T47D (cell line): ENCODE results near the gene CSF1R.
"Not testable (repeated sequence)": the region's sequence is repeated elsewhere in the genome, so short reads cannot be mapped to it uniquely, and the experiment has no call there.

Experiments
- DNase-seq, 2 experiments: peaks; one replicate each; pipeline versions ENCODE4 v3.0.0 to v3.0.0-alpha.2; 2011 to 2012; ENCODE audit warnings: low read depth in 1 of 2, low spot score in 1 of 2
- JUND ChIP-seq: IDR thresholded peaks from 2 replicates; pipeline ENCODE4 v1.6.1; 2012; ENCODE audit warnings: low read depth
- in situ Hi-C: cut with HindIII; loops from 2 replicates; pipeline ENCODE4 v1.10.0; 2016; ENCODE audit warnings: low sequenced_read_pairs, low pct_unique_long_range_greater_than_20kb

CSF1R gene

DNA sequence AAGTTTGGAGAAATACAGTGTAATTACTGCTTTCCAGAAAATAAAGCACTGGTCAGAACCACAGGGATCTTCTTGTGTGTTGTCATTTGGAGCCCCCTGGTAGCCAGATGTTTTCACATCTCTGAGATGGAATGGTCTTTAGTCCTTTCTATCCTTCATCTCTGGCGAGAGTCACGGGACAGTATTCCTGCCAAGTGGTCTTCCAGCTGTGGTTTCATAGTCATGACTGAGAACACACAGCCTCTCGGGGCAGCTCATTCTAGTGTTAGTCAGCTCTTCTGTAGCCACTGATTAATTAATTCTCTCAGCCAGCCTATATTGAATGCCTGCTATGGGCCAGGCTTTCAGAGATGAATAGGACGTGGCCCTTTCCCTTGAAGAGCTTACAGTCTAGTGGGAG is 51.7 kb downstream of the CSF1R start:
- no peak for TF ChIP-seq JUND
- in situ Hi-C loops: no loop called here
- DNase-seq: no peak

GRCh38 chr5:150033334-150033733 is 53.0 kb downstream of the CSF1R start:
- no peak for TF ChIP-seq JUND
- no peak for DNase-seq
- in situ Hi-C loops: no loop called here

GRCh38 chr5:150028047-150028446 is 58.3 kb downstream of the CSF1R start:
- DNase-seq, in situ Hi-C loops: not testable (repeated sequence)

GRCh38 chr5:150026682-150027172 is 59.6 kb downstream of the CSF1R start:
- DNase-seq: no peak
- in situ Hi-C loops: no loop called here

GRCh38 chr5:150024346-150024984 is 61.9 kb downstream of the CSF1R start:
- no peak for DNase-seq
- in situ Hi-C loops: no loop called here
- no peak for TF ChIP-seq JUND

More at GRCh38 chr5:150026682-150027172, 59.6 kb downstream of the CSF1R start:
- TF ChIP-seq JUND: no peak

DNA sequence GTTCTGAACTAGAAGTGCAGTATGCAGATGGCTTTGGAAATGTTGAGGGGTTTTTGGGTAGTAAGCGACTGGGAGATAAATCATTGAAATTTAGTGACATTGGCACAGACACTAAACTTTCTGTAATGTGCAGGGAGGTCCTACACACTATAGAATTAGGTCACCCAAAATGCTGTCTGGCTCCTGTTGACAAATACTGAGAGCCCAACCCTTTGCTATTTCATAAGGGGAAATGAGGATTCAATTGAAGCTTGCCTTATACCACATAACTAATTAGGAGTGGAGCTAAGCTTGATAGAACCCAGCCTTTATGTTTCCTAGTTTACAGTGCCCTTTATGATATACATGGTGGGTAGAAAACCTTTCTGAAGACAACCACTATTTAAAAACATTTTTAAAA is 63.2 kb downstream of the CSF1R start:
- in situ Hi-C loops: no loop called here
- no peak for TF ChIP-seq JUND
- DNase-seq: no peak

DNA sequence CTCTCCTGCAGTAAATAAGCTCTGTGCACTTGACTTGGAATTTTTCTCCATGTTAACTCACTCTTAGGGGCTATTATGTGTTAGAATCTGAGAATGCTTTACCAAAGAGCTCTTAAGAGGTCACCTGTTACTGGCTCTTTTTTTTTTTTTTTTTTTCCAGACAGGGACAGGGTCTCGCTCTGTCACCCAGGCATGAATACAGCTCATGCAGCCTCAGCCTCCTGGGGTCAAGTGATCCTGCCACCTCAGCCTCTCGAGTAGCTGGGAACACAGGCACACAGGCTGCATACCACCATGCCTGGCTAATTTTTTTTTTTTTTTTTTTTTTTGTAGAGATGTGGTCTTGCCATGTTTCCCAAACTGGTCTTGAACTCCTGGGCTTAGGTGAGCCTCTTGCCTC is 63.7 kb downstream of the CSF1R start:
- in situ Hi-C loops: no loop called here
- no peak for TF ChIP-seq JUND
- DNase-seq: no peak

- in situ Hi-C loops: no loop called here
- TF ChIP-seq JUND: no peak
- DNase-seq: no peak
Measured at GRCh38 chr5:150022158-150022531, 64.2 kb downstream of the CSF1R start.

DNA sequence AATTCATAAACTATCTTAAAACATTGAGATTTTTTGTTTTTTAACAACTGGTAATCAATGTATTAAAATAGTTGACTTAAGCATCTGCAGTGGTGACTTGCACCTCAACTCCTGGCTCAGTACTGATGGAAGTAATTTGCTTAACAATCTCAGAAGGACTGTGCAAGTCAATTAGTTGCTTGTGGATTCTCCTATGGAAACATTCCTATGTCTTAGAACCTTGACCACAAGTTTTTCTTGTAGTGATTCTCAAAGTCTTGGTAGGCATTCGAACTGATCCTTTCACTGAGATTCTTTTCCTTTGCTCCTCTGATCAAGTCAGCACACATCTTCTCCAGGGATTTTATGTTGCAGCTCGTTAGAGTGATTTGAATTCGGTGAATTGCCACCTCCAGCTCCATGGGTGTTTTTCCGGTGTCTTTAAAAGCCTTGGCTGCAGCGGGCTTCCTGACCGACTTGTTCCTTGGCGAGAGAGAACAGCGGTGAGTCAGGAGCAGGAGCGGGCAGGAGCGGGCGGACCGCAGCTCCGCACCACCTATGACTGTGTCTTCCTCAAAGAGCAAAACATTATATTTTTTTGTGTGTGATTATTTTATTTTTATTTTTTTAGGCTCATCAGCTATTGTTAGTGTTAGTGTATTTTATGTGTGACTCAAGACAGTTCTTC is 64.7 kb downstream of the CSF1R start:
- TF ChIP-seq JUND: no peak
- in situ Hi-C loops: no loop called here
- DNase-seq: no peak

GRCh38 chr5:150020249-150020648 is 66.1 kb downstream of the CSF1R start:
- in situ Hi-C loops: no loop called here
- TF ChIP-seq JUND: no peak
- DNase-seq: no peak

DNA sequence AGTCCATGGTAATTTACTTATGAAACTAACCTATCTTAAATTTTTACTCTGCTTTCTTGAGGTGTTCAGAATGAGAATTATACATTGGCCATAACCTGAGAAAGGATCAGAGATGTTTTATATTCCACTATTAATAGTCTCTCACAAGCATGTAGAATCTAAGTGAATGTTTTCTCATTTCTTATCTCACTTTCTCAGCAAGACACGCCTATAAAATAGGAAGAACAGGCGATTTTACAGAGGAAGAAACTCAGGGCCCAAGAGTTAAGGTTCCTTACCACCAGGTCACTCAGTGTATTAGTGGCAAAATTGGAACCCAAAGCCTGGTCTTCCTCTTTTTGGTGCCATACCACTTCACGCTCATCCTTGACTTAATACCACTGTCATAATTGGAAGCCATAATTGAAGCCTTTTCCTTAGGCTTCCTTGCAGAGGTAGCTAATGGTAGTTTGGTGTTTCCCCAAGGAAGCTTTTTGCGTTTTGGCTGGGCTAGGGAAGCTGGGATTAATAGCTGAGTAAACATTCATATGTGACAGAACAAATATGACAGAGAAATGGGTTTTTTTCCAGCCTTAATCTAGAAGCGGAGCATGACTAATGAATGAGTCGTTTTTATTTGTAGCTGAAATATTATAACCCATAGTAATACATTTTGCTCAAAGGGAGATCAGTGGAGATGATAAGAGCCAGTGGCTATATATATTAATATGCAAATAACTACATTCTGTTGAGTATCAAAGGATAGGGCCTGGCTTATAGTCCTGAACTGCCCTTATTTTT is 68.9 kb downstream of the CSF1R start:
- TF ChIP-seq JUND: no peak
- no peak for DNase-seq
- in situ Hi-C loops: no loop called here

DNA sequence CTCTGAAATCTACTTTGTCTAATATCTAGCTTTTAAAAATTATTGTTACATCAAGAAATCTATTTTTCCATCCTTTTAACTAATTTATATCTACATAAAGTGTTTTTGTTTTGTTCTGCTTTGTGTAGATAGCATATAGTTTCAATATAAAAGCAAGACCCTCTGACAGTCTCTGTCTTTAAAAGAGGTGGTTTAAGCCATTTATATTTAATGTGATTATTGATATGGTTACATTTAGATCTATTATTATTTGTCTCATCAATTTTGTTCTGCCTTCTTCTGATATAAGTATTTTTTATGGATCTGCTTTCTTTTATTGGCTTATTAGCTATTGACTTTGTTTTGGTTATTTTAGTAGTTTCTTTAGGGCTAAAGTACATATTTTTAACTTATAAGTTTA is 69.8 kb downstream of the CSF1R start:
- in situ Hi-C loops: no loop called here
- no peak for DNase-seq
- TF ChIP-seq JUND: no peak

DNA sequence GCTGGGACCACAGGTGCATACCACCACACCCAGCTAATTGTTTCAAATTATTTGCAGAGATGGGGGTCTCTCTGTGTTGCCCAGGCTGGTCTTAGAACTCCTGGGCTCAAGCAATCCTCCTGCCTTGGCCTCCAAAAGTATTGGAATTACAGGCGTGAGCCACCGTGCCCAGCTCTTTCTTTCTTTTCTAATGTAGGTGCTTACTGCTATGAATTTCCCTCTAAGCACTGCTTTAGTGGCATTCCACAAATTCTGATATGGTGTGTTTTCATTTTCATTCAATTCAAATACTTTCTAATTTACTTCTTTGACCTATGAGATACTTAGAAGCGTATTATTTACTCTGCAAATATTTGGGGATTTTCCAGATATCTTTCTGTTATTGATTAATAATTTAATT is 70.9 kb downstream of the CSF1R start:
- in situ Hi-C loops: no loop called here
- no peak for TF ChIP-seq JUND
- DNase-seq: no peak
